NCI-H187 (cell line): Measurements from ENCODE around the gene CACNA2D2.

Source experiments
- DNase-seq, 2 experiments: peaks; one replicate each; lab custom pipeline; 2025; lab: John Stamatoyannopoulos, UW

Gene CACNA2D2

DNA sequence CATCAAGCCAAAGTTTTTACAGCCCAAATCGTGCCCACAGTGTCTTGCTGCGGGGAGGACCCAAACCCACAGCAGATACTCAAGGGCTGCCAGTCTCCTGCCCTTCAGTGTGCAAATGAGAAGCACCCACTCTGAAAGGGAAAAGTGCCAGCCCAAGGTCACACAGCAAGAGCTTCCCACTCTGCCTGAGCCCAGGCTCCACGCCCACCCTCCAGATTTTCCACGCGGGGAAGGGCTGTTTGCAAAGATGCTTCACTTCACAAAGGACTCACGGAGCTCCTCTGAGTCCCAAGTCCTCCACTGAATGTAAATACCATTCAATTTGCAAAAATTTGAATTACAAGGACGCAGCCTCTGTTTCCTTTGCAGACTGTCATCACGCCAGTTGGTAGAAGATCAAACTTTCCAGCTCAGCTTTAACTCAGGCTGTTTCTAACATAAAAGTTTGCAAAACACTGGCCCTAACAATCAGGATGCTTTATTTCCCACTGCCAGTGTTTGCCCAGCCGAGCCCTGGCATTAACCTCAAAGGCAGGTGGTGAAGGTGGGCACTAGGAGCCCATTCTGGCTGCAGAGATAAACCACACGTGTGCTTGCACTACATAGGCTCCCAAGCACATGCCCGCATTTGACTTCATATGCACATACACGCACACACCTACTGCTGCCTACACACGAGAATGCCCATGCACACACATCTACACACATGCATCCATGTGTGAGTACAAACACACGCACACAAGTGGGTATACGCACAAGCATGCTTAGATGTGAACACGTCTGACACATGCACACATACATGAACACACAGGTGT, 7.6 kb downstream of the CACNA2D2 start:
- DNase-seq: no peak

DNA sequence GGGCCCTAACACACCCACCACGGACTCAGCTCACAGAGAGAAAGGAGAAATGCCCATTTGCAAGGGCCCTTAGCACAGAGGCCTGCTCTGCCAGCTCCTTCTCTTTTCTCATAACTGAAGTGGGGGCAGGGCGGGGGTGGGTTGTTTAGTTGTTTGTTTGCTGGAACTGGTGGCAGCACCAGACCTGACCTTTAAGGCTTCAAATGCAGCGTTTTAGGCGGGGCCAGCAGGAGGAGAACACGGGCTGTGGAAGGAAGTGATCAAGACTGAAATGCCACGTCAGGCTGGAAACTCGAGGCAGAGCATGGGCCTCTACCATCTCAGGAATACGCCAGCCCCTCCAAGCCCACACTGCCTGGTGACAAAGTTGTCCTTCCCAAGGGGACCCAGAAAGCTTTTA, 9.3 kb downstream of the CACNA2D2 start:
- no peak for DNase-seq

DNA sequence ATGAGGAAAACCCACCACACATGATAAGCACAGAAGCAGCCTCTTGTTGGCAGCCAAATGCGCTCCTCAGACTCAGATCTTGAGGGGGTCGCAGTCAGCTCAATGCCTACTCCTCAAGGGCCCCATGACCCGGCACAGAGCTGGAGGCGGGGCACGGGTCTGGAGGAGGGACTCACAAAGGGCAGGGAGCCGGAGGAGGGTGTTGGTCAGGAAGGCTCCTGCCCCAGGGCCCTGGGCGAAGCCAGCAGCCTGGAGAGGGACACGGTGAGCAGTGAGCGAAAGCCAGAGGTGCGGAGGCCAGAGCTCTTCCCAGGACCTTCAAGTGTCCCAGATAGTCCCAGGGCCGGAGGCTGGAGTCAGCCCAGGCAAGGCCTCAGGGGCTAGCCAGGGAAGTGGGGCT, 9.8 kb downstream of the CACNA2D2 start:
- no peak for DNase-seq

DNA sequence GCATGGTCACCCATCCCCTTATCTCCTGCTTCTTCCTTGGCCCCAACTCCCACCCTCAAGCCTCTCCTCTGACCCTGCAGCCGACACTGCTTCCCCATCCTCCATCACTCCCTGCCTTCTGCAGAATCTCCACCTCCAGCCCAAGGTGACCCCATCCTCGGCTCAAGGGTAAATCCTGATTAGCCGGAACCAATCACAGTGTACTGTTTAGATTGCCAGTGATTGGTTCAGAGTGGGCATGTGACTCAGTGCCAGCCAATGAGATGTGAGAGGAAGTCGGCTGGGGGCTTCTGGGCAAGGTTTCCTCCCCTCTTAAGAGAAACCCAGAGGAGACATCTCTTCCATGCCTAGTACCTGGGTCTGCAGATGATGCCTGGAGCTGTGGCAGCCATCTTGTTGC, 10.3 kb downstream of the CACNA2D2 start:
- no peak for DNase-seq

DNA sequence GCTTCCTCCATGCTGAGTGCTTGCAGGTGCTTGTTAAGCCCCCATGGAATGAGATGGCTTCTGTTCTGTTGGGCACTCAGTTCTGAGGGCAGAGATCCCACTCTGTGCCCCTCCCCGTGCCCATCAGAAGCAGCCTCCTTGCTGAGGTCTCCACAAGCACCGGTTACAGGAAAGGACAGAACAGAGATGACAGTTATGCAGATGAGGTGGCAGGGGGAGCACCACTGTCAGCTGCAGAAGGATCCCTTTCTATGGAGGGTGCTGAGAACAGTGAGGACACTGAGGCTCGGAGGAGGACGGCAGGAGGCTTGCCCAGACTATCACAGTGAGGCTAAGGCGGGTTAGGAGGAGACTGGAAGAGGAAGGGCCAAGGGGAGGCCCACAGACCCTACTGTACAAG, 12.4 kb downstream of the CACNA2D2 start:
- DNase-seq: no peak

DNA sequence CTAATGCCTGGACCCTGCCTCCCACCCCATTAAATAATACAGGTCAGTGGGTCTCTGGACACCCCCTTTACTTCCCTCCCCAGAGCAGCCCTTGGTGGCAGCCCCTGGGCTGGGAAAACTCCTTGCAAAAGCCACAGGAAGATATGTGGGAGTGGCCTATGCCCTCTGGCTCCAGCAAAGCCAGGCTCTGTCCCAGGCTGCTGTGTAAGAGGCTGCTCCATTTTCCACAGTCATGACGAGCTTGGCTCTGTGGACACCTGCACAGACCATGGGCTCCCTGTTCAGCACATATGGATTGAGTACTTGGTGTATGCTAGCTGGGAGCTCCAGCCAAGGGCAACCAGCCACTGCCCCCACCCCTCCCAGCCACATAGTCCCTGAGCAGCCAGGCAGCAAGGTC, 13.0 kb downstream of the CACNA2D2 start:
- DNase-seq: no peak

DNA sequence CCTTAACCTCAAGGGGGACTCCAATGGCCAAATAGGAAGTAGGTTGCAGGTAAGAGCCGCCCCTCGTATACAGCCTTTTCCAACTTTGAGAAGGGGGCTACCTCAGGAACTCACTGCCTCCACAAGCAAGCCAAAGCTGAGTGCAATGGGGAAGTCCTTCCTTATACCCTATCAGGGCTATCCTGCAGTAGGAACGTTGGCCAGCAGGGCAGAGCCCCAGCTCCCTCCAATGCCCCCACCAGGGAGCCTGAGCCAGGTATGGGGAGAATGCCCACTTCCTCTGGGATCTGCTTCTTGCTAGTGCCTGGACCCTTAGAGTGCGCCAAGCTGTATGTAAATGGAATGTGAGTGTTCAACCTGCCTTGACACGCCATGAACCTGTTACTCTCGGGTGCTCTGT, 16.3 kb downstream of the CACNA2D2 start:
- DNase-seq: no peak

DNA sequence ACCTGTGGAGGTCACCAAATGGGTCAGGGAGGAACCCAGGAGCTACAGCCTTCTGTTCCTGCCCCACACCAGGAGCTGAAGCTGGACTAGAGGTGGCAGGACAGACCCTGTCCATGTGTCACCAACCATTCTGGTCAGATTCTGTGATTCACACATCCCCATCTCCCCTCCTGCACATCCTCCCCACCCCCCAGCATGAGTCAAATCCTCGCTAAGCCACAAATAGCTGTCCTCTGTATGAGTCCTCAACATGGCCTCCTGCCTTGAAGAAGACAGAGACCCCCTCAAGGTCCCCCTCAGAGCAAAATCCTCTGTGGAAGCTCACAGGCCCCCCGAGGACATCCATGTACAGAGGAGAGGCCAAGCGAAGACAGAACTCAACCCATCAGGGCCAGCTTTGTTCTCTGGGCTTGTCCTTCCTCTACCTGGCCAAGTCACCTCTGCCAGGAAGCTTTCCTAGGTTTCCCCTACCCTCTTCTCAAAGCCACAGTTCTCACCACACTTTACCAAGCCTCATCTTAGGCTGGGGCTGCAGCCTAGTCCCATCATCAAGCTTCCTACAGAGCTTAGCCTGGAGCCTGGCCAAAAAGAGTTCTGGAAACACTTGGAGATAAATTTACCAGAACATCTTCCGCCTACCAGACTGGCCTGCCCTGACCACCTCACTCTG, 17.1 kb downstream of the CACNA2D2 start:
- DNase-seq: no peak

DNA sequence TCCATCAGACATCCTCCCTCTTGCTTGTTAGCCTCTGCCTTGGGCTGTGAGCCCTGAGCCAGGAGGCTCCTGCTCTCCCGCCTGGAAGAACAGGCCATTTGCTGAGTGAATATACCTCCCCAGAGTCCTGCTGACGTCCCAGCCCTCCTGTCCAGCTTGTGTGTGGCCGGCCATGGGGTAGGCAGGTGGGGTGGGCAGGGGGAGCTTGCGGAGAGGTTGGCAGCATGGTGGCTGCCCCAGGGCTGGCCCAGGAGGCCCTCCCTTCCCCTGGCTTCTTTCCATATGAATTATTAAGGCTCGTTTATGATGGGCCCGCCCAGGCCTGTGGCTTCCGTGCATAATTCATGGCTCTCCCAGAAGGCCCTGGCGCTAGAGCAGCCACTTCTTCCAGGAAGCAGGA, 18.7 kb downstream of the CACNA2D2 start:
- no peak for DNase-seq

DNA sequence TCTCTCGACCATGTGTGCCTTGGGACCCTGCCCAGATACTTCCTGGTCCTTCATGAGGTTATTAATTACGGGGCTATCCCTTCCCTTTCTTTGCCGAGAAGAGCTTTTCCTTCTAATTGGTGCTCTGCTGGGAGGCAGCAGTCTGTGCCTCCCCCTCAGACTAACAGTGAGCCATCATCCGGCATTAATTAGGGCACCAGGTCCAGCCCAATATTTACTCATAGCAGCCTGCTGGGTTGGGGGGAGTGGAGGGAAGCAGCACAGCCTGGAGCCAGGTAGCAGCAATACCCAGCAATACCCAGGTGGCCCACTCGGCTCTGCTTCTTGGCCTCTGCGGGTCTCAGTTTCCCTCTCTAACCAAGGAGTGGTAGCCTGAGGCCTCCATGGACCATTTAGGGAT, 20.1 kb downstream of the CACNA2D2 start:
- no peak for DNase-seq

DNA sequence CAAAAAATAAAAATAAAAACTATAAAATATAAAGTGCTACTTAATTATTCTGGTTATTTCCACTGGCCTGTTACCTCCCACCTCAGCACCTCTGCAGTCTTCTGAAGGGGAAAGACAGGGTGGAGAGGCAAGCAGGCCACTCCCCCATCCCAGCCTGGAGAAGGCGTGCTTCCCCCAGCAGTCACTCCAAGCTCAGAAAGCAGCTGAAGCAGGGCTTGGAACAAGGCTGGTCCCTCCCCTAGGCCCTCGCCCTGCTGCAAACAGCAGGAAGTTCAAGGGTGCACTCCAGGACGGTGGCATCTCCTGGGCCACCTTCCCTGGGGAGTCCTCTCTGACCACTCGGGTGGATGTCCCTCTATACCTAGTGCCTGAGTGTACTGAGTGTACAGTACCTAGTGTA, 21.4 kb downstream of the CACNA2D2 start:
- DNase-seq: peak in 1 of 2 experiments; percentile 17

DNA sequence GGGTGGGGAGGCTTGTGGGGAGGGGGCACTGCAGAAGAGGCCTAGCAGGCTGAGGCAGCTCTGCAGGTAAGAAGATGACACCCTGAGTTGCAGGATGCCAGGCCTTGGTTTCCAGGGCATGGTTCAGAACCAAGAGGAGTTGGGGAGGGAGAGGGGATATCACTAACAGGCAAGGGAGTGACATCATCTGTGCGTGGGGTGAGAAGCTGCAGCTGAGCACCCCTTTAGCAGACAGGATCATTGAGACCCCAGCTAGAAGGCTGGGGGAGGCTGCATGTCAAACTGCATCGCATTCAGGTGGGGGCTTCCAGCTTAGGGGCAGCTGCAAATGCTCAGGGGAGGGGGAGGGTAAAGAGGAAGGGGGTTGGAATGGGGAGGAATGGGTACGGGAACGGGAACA, 23.0 kb downstream of the CACNA2D2 start:
- DNase-seq: no peak

DNA sequence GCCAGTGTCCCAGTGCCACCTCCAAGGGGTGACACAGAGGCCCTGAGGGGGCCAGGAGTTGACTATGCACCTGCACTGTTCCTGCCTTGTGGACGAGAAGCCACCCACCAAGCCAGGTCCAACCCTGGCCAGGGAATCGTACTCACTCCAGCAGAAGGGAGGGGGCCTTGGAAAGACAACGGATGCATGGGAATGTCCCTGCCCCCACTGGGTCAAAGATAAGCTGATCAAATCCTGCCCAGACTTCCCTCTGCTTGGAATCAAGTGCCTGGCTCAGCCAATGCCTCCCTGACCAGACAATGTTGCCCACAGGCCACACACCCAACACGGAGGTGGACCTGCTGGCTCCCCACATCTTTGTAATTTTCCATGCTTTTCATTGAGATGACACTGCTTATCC, 23.9 kb downstream of the CACNA2D2 start:
- DNase-seq: no peak

DNA sequence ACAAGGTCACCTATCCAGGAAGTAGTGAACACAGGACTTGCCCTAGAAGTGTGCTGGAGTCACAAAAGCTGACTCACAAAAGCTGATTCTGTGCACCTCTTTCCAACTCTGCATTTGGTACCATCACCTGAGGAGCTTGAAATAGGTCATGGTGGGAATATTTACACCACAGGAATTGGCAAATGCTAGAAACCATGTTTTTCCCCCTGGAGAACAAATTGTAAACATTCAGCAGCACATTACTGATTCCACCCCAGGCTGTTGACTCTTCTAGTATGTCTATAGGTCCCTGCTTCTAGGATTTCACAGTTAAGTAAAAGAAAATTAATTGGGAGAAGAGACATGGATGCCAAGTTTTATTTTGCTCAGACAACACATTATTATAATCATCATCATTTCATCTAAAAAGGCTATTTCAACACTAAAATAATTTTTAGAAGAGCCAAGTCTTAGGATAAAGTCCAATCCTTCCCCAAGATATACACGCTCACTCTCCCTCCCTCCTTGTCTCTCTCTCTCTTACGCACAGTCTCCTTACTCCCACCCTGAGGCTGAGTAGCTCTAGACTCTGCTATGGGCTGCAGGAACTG, 24.7 kb downstream of the CACNA2D2 start:
- no peak for DNase-seq

DNA sequence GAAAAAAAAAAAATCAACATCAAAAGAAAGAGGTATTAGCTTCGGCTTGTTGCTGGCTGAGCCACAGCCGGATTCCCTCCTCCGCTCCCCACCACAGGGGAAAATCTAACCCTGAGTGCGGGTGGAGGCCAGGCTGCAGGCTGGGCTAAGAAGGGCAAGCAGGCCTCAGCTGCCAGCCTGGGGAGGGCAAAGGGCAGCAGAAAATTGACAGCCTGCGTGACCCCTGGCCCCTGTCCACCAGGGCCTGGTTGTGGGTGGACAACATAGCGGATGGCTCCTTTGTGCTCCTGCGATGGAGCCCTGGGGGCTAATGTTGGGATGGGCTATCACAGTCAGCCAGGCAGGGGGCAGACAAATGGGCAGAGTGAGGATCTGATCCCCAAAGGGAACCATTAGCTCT, 25.4 kb downstream of the CACNA2D2 start:
- DNase-seq: no peak

DNA sequence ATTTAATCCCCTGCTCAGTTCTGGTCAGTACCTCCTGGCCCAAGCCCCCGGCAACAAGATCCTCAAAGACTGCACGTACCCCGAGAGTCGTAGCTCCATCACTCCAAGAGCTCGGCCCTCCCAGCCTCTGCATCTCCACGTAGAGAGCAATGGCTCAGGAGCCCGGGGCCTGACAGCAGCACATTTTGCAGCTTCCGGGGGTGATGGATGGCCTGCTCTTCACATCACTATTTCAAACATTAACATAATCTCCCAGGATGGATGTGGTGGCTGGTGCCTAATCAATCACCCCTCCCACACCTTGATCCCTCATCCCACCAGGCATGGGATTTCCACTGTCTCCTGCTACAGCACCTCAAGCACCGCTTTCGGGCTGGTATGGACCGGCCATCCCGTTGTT, 28.1 kb downstream of the CACNA2D2 start:
- no peak for DNase-seq

DNA sequence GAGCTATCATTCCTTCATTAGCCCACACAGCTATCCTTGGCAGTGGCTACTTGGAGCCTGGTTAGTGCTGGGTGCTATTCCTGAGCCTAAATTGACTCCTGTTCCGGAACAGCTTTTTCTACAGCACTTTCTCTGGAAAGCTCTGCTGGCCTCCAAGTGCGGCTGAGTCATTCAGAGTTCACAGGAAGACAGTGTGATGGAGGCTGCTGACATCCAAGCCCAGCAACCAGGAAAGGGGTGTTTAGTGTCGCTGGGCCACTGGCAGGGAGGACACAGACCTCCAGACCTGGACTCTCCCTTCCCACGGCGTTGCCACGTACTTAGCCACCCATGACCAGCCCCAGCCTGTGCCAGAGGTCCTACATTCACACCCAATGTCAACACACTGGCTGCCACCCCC, 28.7 kb downstream of the CACNA2D2 start:
- DNase-seq: no peak

DNA sequence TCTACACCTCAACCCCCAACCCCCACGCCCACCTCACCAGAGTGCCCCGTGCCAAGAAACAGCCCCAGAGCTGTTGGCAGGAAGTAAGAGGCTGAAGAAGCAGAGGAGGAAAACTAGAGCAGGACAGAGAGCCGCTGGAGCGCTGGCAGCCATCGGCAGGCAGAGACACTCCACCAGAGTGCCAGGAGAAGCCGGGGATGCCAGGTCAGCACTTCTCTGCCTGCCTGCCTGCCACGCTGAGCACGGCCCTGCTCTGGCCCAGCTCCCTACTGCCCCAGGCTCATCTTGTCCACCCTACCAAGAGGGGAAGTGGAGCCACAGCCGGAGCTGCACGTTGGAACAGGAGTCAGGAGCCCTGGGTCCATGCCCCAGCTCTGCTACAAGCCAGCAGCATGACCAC, 29.7 kb downstream of the CACNA2D2 start:
- no peak for DNase-seq

DNA sequence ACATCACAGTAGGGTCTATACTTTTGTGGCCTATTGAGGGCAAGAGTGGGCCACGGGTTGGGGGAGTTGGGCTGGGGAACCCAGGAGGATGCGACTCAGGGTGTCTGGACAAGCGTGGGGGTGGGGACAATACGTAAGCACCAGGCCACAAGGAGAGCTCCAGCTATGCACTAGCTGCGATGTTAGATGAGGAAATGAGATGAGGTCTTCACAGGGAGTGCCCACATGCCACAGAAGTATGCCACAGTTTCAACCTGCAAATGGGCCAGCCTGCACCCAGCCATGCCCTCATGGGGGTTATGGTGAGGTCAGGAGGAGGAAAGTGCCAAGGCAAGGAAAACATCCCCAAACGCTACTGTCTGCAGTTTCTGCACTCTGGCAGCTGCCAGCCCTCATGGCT, 30.5 kb downstream of the CACNA2D2 start:
- no peak for DNase-seq

DNA sequence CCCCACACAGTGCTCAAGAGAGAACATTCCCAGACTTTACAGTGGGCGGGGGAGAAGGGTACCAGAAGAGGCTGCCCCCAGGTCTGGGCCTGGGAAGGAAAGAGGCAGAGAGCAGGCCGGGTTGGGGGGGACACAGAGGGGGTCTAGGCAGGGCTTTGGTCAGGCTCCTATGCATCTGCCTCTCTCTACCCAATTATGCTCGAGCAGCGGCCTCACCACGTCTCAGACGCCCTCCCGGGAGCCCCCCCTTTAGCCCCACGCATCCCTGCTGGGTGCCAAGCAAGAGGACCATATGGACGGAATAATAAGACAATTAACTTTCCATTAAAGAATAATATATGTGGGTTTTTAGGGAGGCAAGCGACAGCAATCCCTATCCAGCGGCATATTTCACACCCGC, 32.8 kb downstream of the CACNA2D2 start:
- DNase-seq: no peak

DNA sequence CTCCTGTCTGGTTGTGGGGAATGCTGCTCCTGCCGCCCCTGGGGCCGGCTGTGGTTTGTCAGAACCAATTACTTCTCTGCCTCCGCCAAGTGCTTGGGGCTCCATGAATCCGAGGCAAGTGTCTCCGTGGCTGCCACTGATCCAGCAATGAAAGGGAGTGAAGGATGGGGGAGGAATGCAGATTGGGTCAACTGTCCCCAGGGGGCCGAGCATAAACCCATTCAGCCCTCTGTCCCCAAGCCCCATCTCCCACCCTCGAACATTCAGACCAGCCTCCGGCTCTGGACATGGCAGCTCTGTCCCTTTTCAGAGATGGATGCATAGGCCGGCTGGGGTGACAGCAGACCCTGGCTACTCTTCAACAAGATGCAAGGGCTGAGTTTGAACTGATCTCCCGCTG, 35.5 kb downstream of the CACNA2D2 start:
- DNase-seq: no peak

DNA sequence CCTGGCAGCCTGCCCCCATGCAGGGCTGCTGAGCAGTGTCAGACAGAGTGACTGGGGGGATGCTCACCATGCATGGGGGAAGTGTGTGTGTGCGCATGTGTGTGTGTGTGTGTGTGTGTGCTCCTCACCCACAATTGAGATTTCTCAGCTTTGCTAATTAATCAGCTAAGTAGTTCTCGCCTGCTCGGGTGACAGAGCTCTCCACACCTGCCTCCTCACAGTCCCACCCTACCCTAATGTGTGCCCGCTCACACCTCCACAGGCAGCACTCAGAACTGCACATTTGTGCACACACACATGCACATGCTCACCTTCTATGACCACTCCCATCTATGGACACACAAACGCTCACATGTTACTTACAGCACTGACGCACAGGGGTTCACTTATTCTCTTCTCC, 37.3 kb downstream of the CACNA2D2 start:
- no peak for DNase-seq

DNA sequence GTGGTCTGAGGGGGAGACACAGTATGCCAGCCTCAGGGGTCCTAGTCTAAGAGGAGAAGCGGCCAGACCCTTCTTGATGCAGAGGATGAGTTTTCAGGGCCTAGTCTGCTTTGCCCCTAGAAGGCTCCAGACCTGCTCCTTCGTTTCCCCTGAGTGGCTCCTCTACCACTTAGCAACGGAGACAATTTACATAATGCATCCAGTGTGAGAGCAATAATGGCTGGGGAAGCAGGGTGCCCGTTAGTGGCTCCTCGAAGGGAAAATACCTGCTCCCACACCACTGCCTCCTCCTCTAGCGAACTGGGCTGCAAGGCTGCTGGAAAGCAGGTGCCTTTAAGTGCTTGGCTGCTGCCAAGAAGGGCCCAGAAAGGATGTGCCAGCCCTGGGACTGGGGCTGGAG, 38.9 kb downstream of the CACNA2D2 start:
- peak; percentile 27 to 64 for DNase-seq
